Endodermal cell (in vitro differentiated cells): ENCODE results near the gene TTC38. TPM values are rescaled to one million over a fixed set of nuclear protein-coding genes. Genes with fewer than 3 reads are reported as not detected.

Source experiments
- DNase-seq: peaks from one replicate; pipeline ENCODE4 v3.0.0-alpha.2; 2017
- H3K27ac ChIP-seq: 2 replicates; pipeline ENCODE4 v1.5.1; 2013; ENCODE audit warnings: mild to moderate bottlenecking, low read depth, low read length, moderate library complexity
- H3K27me3 ChIP-seq: 2 replicates; pipeline ENCODE4 v1.6.1; 2013; ENCODE audit warnings: mild to moderate bottlenecking, low read length, moderate library complexity; ENCODE audit not compliant: insufficient read depth, control insufficient read depth, poor library complexity, severe bottlenecking
- H3K36me3 ChIP-seq: 2 replicates; pipeline ENCODE4 v1.7.0; 2013; ENCODE audit warnings: mild to moderate bottlenecking, low read length, moderate library complexity; ENCODE audit not compliant: control insufficient read depth, insufficient read depth
- H3K4me1 ChIP-seq: one replicate; pipeline ENCODE4 v1.7.0; 2013; ENCODE audit warnings: low read length; ENCODE audit not compliant: control insufficient read depth, insufficient read depth
- H3K4me3 ChIP-seq: 2 replicates; pipeline ENCODE4 v1.5.1; 2013; ENCODE audit warnings: mild to moderate bottlenecking, low read length, moderate library complexity
- H3K9ac ChIP-seq: 2 replicates; pipeline ENCODE4 v1.6.1; 2013; ENCODE audit warnings: mild to moderate bottlenecking, low read length, moderate library complexity; ENCODE audit not compliant: poor library complexity, severe bottlenecking; ENCODE audit errors: extremely low read depth
- H3K9me3 ChIP-seq: 2 replicates; pipeline ENCODE4 v1.6.1; 2013; ENCODE audit warnings: mild to moderate bottlenecking, low read length, moderate library complexity; ENCODE audit not compliant: control insufficient read depth
- H3K27ac Mint-ChIP-seq: 2 replicates; pipeline ENCODE4 v1.8.0; 2020; ENCODE audit warnings: mixed read lengths
- H3K27me3 Mint-ChIP-seq: 2 replicates; pipeline ENCODE4 v1.8.0; 2021; ENCODE audit warnings: mild to moderate bottlenecking, mixed read lengths; ENCODE audit not compliant: insufficient read depth
- H3K36me3 Mint-ChIP-seq: 2 replicates; pipeline ENCODE4 v1.8.0; 2020; ENCODE audit warnings: low read depth, mixed read lengths
- H3K4me1 Mint-ChIP-seq: 2 replicates; pipeline ENCODE4 v1.8.0; 2020; ENCODE audit warnings: mixed read lengths
- H3K4me3 Mint-ChIP-seq: 2 replicates; pipeline ENCODE4 v1.8.0; 2020; ENCODE audit warnings: mild to moderate bottlenecking, moderate library complexity, mixed read lengths
- H3K9me3 Mint-ChIP-seq: 2 replicates; pipeline ENCODE4 v1.8.0; 2020; ENCODE audit warnings: mild to moderate bottlenecking, mixed read lengths
- WGBS, 2 experiments: methylation state at CpG; one replicate each; pipeline versions ENCODE4 v1.1.5 to v1.1.7; 2013; ENCODE audit warnings: missing lambda C conversion rate in 2 of 2, mixed read lengths in 1 of 2; ENCODE audit not compliant: insufficient coverage in 1 of 2, insufficient read length in 1 of 2; 5-methylcytosine and 5-hydroxymethylcytosine counted together
- total RNA-seq, 2 donors: library from RNA; stranded (reverse); fragmentation: NEBNext Ultra II Directional in 1 of 2; extraction: Animal tissue kit (Norgen Biotek cat#: 25700) in 1 of 2; gene quantifications; 2 replicates in 1 of 2; 3 replicates in 1 of 2; pipeline ENCODE4 v1.2.1, GENCODE V29; 2021
- TF ChIP-seq, protein P1 (sequence below): fragments of 200-600 bp; sonication (generic); conservative IDR thresholded peaks from 2 replicates; pipeline ENCODE4 v1.5.0; 2021; ENCODE audit warnings: antibody characterized with exemption, mild to moderate bottlenecking

The TTC38 gene
- total RNA-seq, 2 donors from 2014 or later = 35.9 to 47.1 TPM

- Histone ChIP-seq H3K4me1 (peaks cover 5% of the 10 kb centered on the region), H3K36me3 (peaks cover 54% of the 10 kb centered on the region), H3K4me3 (peak within 1 kb of the TSS; percentile 81), H3K27ac (peak within 1 kb of the TSS; percentile 77), H3K9ac (peak within 1 kb of the TSS; percentile 85), H3K27me3 (no peaks in the 10 kb centered on the region), H3K9me3 (no peaks in the 10 kb centered on the region)
- 1 to 2% methylated on average over 28 to 88 of the region's 93 CpGs for WGBS, 2 experiments
- Mint-ChIP-seq H3K36me3 (peaks cover 34% of the 10 kb centered on the region), H3K9me3 (no peaks in the 10 kb centered on the region), H3K4me3 (peak within 1 kb of the TSS; percentile 94), H3K27ac (peak within 1 kb of the TSS; percentile 98), H3K4me1 (peaks cover 41% of the 10 kb centered on the region), H3K27me3 (no peaks in the 10 kb centered on the region)
- TF ChIP-seq, protein P1, sequence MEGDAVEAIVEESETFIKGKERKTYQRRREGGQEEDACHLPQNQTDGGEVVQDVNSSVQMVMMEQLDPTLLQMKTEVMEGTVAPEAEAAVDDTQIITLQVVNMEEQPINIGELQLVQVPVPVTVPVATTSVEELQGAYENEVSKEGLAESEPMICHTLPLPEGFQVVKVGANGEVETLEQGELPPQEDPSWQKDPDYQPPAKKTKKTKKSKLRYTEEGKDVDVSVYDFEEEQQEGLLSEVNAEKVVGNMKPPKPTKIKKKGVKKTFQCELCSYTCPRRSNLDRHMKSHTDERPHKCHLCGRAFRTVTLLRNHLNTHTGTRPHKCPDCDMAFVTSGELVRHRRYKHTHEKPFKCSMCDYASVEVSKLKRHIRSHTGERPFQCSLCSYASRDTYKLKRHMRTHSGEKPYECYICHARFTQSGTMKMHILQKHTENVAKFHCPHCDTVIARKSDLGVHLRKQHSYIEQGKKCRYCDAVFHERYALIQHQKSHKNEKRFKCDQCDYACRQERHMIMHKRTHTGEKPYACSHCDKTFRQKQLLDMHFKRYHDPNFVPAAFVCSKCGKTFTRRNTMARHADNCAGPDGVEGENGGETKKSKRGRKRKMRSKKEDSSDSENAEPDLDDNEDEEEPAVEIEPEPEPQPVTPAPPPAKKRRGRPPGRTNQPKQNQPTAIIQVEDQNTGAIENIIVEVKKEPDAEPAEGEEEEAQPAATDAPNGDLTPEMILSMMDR = no peak
- DNase-seq = peak; percentile 92
Observed at GRCh38 chr22:46335201-46336118, 67.7 kb downstream of the TTC38 start, which contains the start of gene TRMU. TRMU (plus strand) TSS chr22:46335714; CDS start chr22:46335765, 51 bp downstream.

GRCh38 chr22:46336119-46337078 lies 68.6 kb downstream of the TTC38 start:
- H3K36me3 Mint-ChIP-seq = peaks cover 32% of the 10 kb centered on the region
- H3K27ac Mint-ChIP-seq = peak overlapping the region; percentile 95
- no peaks in the 10 kb centered on the region for H3K27me3 Mint-ChIP-seq
- Histone ChIP-seq H3K27ac (peak overlapping the region; percentile 36), H3K36me3 (peaks cover 54% of the 10 kb centered on the region), H3K4me3 (peak overlapping the region; percentile 81), H3K9ac (peak overlapping the region; percentile 85), H3K9me3 (no peaks in the 10 kb centered on the region), H3K27me3 (no peaks in the 10 kb centered on the region), H3K4me1 (peaks cover 5% of the 10 kb centered on the region)
- peak overlapping the region; percentile 94 for H3K4me3 Mint-ChIP-seq
- peak; percentile 73 for DNase-seq
- TF ChIP-seq, protein P1 = no peak
- H3K9me3 Mint-ChIP-seq = no peaks in the 10 kb centered on the region
- WGBS, 2 experiments = 16 to 18% methylated on average over 22 to 42 of the region's 42 CpGs
- peaks cover 40% of the 10 kb centered on the region for H3K4me1 Mint-ChIP-seq

DNA sequence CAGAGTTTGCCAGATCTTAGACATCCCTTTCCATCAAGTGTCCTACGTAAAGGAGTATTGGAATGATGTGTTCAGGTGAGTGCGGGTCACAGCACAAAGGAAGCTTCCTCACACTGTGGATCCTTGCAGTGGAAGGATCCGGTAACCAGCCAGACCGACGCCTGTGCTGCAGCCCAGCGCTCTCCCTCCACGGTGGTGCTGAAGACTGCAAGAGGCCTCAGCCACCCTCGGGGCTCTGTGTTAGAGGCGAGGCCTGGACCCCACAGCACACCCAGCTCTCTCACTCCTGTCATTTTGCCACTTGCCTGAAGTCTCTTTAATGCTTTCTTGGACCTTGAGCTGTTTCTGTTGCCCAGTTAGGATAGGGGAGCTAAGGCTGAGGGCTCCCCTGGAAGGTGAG lies 70.1 kb downstream of the TTC38 start:
- WGBS, 2 experiments = 85 to 94% methylated on average over 4 to 9 of the region's 9 CpGs
- H3K27ac Mint-ChIP-seq = peak overlapping the region; percentile 61
- no peak overlapping the region for H3K4me3 ChIP-seq
- H3K27me3 Mint-ChIP-seq = no peaks in the 10 kb centered on the region
- H3K4me1 ChIP-seq = peaks cover 5% of the 10 kb centered on the region
- H3K9me3 Mint-ChIP-seq = no peaks in the 10 kb centered on the region
- DNase-seq = no peak
- H3K9me3 ChIP-seq = no peaks in the 10 kb centered on the region
- no peak overlapping the region for H3K9ac ChIP-seq
- H3K4me3 Mint-ChIP-seq = no peak overlapping the region
- H3K36me3 Mint-ChIP-seq = peaks cover 44% of the 10 kb centered on the region
- H3K36me3 ChIP-seq = peaks cover 58% of the 10 kb centered on the region
- H3K27ac ChIP-seq = no peak overlapping the region
- H3K4me1 Mint-ChIP-seq = peaks cover 27% of the 10 kb centered on the region
- TF ChIP-seq, protein P1 = no peak
- no peaks in the 10 kb centered on the region for H3K27me3 ChIP-seq
